ENCODE data around the gene CTNNBL1. TPM values are rescaled to one million over a fixed set of nuclear protein-coding genes. Genes with fewer than 3 reads are reported as not detected.

The CTNNBL1 gene
- total RNA-seq, 4 donors from 2014 or later: 11.5 to 57.2 (median 35.2) TPM

- H3K27ac ChIP-seq: no peak overlapping the region
- DNase-seq: no peak
- no peaks in the 10 kb centered on the region for H3K4me1 ChIP-seq
- H3K36me3 ChIP-seq: no peaks in the 10 kb centered on the region
- H3K9me3 ChIP-seq: no peaks in the 10 kb centered on the region
- H3K27me3 ChIP-seq: no peaks in the 10 kb centered on the region
- no peak for TF ChIP-seq CTCF (IDR thresholded peaks at IDR 0.05)
- no peak for TF ChIP-seq POLR2A (IDR thresholded peaks at IDR 0.05)
- no peak overlapping the region for H3K4me3 ChIP-seq
- intact Hi-C loops (cut with DNase I; ENCODE audit: low total_unique reads): no loop called here
Measured at GRCh38 chr20:37723668-37724067, 29.8 kb downstream of the CTNNBL1 start.

- Histone ChIP-seq H3K27me3 (no peaks in the 10 kb centered on the region), H3K4me1 (no peaks in the 10 kb centered on the region), H3K27ac (no peak overlapping the region), H3K9me3 (no peaks in the 10 kb centered on the region), H3K4me3 (no peak overlapping the region), H3K36me3 (no peaks in the 10 kb centered on the region)
- TF ChIP-seq POLR2A (IDR thresholded peaks at IDR 0.05) (no peak), CTCF (IDR thresholded peaks at IDR 0.05) (no peak)
- intact Hi-C loops (cut with DNase I; ENCODE audit: low total_unique reads): no loop called here
- DNase-seq: no peak
Measured at GRCh38 chr20:37725165-37725564, 31.3 kb downstream of the CTNNBL1 start.

- Histone ChIP-seq H3K36me3 (no peaks in the 10 kb centered on the region), H3K4me3 (no peak overlapping the region), H3K27ac (no peak overlapping the region), H3K4me1 (no peaks in the 10 kb centered on the region), H3K9me3 (no peaks in the 10 kb centered on the region), H3K27me3 (no peaks in the 10 kb centered on the region)
- DNase-seq: no peak
- intact Hi-C loops (cut with DNase I; ENCODE audit: low total_unique reads): no loop called here
- no peak for TF ChIP-seq POLR2A (IDR thresholded peaks at IDR 0.05)
- TF ChIP-seq CTCF (IDR thresholded peaks at IDR 0.05): no peak
Measured at GRCh38 chr20:37725855-37726254, 32.0 kb downstream of the CTNNBL1 start.

- no peaks in the 10 kb centered on the region for H3K27me3 ChIP-seq
- H3K4me3 ChIP-seq: no peak overlapping the region
- H3K4me1 ChIP-seq: no peaks in the 10 kb centered on the region
- no peaks in the 10 kb centered on the region for H3K9me3 ChIP-seq
- H3K36me3 ChIP-seq: no peaks in the 10 kb centered on the region
- H3K27ac ChIP-seq: no peak overlapping the region
- TF ChIP-seq POLR2A (IDR thresholded peaks at IDR 0.05): no peak
- no peak for TF ChIP-seq CTCF (IDR thresholded peaks at IDR 0.05)
- intact Hi-C loops (cut with DNase I; ENCODE audit: low total_unique reads): no loop called here
- no peak for DNase-seq
Measured at GRCh38 chr20:37726321-37726720, 32.5 kb downstream of the CTNNBL1 start.

- Histone ChIP-seq H3K27ac (no peak overlapping the region), H3K9me3 (no peaks in the 10 kb centered on the region), H3K27me3 (no peaks in the 10 kb centered on the region), H3K36me3 (no peaks in the 10 kb centered on the region), H3K4me3 (no peak overlapping the region), H3K4me1 (no peaks in the 10 kb centered on the region)
- intact Hi-C loops (cut with DNase I; ENCODE audit: low total_unique reads): no loop called here
- no peak for TF ChIP-seq POLR2A (IDR thresholded peaks at IDR 0.05)
- no peak for TF ChIP-seq CTCF (IDR thresholded peaks at IDR 0.05)
- DNase-seq: no peak
Measured at GRCh38 chr20:37726971-37727956, 33.4 kb downstream of the CTNNBL1 start.

Data from uterus (tissue), 4 donors.